ENCODE measurements around the gene DLGAP4. TPM values are rescaled to one million over a fixed set of nuclear protein-coding genes. Genes with fewer than 3 reads are reported as not detected.

Gene DLGAP4
- total RNA-seq, 2 donors from 2014 or later = 34.8 to 83.7 TPM

DNA sequence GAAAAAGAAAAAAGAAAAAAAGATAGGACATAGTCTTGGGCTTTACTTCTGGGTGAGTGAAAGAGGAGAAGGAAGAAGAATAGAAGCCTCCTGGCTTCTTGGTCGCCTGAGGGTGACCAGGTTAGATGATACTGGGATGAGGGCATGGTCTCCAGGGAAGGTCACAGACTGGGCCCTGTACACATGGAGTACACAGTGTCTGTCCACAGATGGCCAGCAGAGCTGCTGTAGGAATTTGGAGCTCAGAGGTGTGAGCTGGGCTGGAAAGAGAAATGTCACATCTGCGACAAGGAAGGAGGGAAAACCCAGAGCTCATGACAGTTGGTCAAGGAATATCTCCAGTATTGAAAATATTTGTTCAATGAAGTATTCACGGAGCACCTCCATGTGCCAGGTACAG is 56.1 kb downstream of the DLGAP4 start:
- no peaks in the 10 kb centered on the region for H3K36me3 Mint-ChIP-seq (ENCODE audit: low read depth)
- H3K4me1 Mint-ChIP-seq = no peaks in the 10 kb centered on the region

DNA sequence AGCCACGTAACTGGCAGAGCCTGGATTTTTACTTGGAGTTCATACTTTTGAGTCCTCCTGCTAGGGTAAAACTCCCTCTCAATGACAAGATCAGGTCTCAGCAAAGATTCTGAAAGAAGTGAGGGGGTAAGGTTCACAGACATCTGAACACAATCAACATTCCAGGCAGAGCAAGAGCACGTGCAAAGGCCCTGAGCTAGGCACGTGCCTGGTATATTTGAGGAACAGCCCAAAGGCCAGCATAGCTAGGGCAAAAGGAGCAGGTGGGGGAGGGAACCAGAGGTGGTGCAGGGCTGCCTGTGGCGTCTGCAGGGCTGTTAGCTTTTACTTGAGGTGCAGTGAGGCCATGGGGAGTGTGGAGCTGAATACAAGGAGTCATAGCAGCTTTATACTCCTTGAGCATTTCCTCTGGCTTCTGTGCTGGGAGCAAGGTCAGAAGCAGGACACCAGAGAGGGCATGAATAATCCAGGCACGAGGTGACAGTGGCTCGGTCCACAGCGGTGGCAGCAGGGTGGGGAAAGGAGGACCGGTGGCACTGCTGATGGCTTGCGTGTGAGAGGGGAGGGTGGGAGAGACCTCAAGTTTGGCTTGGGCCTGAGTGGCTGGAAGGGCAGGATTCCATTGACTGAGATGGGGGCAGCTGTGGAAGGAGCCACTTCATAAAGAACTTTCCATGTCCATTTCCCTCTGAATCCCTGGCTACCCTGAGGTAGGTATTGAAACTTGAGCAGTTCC is 57.0 kb downstream of the DLGAP4 start:
- no peak for ATAC-seq (replicated peaks)
- Mint-ChIP-seq H3K4me3 (no peak overlapping the region), H3K9me3 (no peaks in the 10 kb centered on the region)

More for the DNA sequence above, 56.1 kb downstream of the DLGAP4 start:
- no peak overlapping the region for H3K4me3 Mint-ChIP-seq
- H3K27ac Mint-ChIP-seq = no peak overlapping the region
- no peak for ATAC-seq (replicated peaks)
- H3K9me3 Mint-ChIP-seq = no peaks in the 10 kb centered on the region
- H3K27me3 Mint-ChIP-seq = peaks cover 10% of the 10 kb centered on the region

DNA sequence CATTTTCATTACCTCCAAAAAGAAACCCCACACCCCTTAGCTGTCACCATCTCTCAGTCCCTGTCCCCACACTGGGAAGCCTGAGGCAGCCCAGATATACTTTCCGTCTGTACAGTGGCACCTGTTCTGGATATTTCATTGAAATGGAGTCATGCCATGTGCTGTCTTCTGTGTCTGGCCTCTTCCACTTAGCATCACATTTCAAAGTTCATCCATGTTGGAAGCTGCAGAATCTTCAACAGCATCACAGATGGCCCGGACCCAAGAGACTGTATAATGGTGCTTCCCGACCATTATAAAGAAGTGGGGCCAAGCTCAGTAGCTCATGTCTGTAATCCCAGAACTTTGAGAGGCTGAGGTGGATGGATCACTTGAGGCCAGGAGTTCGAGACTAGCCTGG is 58.4 kb downstream of the DLGAP4 start:
- Mint-ChIP-seq H3K27ac (no peak overlapping the region), H3K36me3 (ENCODE audit: low read depth) (no peaks in the 10 kb centered on the region), H3K4me3 (no peak overlapping the region), H3K27me3 (peaks cover 7% of the 10 kb centered on the region), H3K4me1 (no peaks in the 10 kb centered on the region), H3K9me3 (no peaks in the 10 kb centered on the region)
- ATAC-seq (replicated peaks) = no peak

More for the DNA sequence above, 57.0 kb downstream of the DLGAP4 start:
- no peaks in the 10 kb centered on the region for H3K36me3 Mint-ChIP-seq (ENCODE audit: low read depth)
- no peaks in the 10 kb centered on the region for H3K4me1 Mint-ChIP-seq
- H3K27ac Mint-ChIP-seq = no peak overlapping the region
- H3K27me3 Mint-ChIP-seq = peaks cover 7% of the 10 kb centered on the region

DNA sequence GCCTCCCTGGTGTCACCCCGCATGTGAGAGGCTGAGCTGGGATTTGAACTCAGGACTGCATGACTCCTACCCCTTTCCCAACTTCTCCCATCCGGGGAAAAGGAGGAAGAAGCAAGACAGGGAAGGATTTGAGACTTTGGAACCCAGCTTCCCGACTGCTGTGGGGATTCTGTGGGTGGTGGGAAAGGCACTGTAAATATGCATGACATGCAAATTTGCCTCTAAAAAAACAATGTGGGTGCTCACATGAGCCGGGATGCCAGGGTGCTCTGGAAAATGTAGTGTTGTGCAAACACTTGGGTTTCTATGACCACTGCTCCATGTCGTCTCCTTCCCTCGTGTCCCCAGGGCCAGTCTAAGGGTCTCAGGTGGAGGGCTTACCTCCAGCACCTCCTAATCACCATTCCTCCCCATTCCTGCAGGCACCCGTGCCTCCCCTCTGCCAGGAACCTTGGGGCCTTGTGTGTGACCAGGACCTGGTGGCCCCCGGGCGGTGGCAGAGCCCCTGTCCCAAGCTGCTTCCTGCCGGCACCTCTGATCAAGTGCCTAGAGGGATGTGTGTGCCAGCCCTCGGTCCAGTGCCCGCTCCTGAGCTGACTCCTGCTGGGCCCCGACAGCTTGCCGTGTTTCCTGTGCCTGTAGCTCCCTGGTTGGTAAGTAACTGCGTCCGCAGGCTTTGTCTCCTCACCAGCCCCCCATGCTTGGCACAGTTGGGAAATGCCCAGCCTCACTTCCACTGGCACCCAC is 60.7 kb downstream of the DLGAP4 start:
- no peaks in the 10 kb centered on the region for H3K4me1 Mint-ChIP-seq
- H3K9me3 Mint-ChIP-seq = no peaks in the 10 kb centered on the region
- no peak for ATAC-seq (replicated peaks)
- no peak overlapping the region for H3K27ac Mint-ChIP-seq
- no peaks in the 10 kb centered on the region for H3K36me3 Mint-ChIP-seq (ENCODE audit: low read depth)
- H3K4me3 Mint-ChIP-seq = no peak overlapping the region
- H3K27me3 Mint-ChIP-seq = peaks cover 5% of the 10 kb centered on the region

DNA sequence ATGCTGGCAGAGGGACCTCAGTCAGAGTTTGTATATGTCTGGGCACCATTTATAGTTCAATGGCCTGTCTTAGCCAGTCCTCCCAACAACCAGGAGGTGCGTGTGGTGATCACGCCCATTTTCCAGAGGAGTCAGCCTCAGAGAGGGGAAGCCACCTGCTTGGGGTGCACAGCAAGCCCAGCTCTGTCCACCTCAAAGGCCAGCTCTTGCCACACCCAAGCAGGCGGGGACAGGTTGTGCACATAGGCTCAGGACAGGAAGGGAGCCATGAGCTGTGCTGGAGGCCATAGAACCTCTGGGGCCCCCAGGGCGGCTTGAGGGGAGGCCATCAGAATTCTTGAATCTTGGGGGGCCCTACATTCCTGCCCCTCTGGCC is 61.2 kb downstream of the DLGAP4 start:
- no peak overlapping the region for H3K27ac Mint-ChIP-seq
- ATAC-seq (replicated peaks) = no peak

DNA sequence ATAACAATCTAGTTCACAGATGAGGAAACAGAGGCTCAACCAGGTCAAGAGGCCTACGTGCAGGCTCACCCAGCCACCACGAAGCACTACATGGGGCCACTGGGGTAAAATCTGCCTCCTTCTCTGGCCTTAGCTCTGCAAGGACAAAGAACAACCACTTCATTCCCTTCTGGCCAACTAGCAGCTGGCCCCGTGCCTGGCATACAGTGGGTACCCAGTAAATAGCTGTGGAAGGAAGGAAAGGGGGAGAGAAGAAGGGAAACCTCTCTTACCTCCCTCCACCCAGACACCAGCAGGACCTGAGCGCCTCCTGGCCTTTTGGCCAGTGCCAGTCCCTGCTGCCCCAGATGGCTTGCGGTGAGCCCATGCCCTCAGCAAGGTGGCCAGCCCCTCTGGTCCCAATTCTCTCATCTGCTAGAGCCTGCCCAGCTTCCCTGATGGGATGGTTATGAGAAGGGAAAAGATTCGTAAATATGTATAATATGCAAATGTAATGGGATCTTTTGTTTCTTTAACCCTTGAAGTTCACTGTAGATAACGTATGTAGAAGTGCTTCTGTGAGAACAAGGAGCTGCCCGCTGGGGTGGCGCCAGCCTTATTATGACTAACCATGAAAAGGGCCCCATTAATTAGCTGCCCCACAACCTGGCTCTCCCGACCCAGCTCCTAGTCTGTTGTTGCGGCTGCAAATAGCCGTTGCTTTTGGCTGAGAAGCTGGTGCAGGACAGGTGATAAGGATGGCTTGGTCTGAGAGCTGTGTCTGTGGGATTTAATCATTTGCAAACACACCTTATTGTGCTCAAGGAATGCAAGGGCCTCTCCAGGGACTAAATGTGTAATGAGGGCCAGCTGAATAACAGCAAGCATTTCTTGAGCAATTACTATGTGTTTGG is 62.0 kb downstream of the DLGAP4 start:
- H3K9me3 Mint-ChIP-seq = no peaks in the 10 kb centered on the region
- peaks cover 7% of the 10 kb centered on the region for H3K27me3 Mint-ChIP-seq
- ATAC-seq (replicated peaks) = no peak
- no peaks in the 10 kb centered on the region for H3K36me3 Mint-ChIP-seq (ENCODE audit: low read depth)
- H3K4me1 Mint-ChIP-seq = no peaks in the 10 kb centered on the region
- H3K27ac Mint-ChIP-seq = no peak overlapping the region
- no peak overlapping the region for H3K4me3 Mint-ChIP-seq

More for the DNA sequence above, 61.2 kb downstream of the DLGAP4 start:
- H3K4me1 Mint-ChIP-seq = no peaks in the 10 kb centered on the region
- H3K27me3 Mint-ChIP-seq = peaks cover 7% of the 10 kb centered on the region
- no peaks in the 10 kb centered on the region for H3K9me3 Mint-ChIP-seq
- no peak overlapping the region for H3K4me3 Mint-ChIP-seq
- no peaks in the 10 kb centered on the region for H3K36me3 Mint-ChIP-seq (ENCODE audit: low read depth)

DNA sequence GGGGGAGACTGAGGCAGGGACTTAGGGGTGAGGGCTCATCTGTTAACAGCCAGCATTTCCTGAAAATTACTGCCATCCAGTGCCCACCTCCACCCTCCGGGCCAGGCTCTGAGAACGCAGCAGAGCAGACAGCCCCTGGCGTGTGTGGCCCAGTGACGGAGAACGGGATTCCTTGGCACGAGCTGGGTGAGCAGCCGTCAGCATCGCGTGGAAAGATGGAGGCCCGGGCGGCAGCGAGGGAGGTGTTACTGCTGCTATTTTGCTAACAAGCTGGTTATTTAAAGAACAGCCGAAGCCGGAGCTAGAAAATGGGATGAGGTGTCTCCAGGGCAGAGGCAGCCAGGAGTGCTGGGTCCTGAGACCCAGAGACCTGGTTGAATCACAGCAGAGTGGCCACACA is 62.7 kb downstream of the DLGAP4 start:
- H3K4me3 Mint-ChIP-seq = no peak overlapping the region
- no peaks in the 10 kb centered on the region for H3K36me3 Mint-ChIP-seq (ENCODE audit: low read depth)
- H3K9me3 Mint-ChIP-seq = no peaks in the 10 kb centered on the region
- H3K27ac Mint-ChIP-seq = no peak overlapping the region
- no peak for ATAC-seq (replicated peaks)
- H3K4me1 Mint-ChIP-seq = no peaks in the 10 kb centered on the region
- H3K27me3 Mint-ChIP-seq = peaks cover 7% of the 10 kb centered on the region

DNA sequence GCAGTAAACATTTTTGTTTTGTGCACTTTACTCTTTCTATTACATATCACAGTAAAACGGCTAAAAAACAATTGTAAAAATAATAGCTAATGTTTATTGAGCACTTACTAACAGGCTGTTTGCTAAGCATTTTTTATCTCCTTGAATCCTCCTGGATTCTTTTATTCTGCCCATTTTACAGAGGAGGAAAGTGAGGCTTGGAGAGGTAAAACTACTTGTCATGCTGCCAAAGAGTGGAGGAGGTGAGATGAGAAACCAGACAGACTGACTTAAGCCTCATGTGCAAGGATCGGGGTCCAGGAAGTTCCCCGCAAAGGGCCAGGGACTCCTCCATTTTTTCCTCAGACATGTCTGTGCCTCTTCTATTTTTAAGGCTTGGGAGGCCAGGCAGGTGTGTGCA is 63.6 kb downstream of the DLGAP4 start:
- no peaks in the 10 kb centered on the region for H3K4me1 Mint-ChIP-seq
- H3K4me3 Mint-ChIP-seq = no peak overlapping the region
- no peaks in the 10 kb centered on the region for H3K36me3 Mint-ChIP-seq (ENCODE audit: low read depth)
- H3K9me3 Mint-ChIP-seq = no peaks in the 10 kb centered on the region
- ATAC-seq (replicated peaks) = no peak
- H3K27ac Mint-ChIP-seq = no peak overlapping the region
- H3K27me3 Mint-ChIP-seq = peaks cover 11% of the 10 kb centered on the region

DNA sequence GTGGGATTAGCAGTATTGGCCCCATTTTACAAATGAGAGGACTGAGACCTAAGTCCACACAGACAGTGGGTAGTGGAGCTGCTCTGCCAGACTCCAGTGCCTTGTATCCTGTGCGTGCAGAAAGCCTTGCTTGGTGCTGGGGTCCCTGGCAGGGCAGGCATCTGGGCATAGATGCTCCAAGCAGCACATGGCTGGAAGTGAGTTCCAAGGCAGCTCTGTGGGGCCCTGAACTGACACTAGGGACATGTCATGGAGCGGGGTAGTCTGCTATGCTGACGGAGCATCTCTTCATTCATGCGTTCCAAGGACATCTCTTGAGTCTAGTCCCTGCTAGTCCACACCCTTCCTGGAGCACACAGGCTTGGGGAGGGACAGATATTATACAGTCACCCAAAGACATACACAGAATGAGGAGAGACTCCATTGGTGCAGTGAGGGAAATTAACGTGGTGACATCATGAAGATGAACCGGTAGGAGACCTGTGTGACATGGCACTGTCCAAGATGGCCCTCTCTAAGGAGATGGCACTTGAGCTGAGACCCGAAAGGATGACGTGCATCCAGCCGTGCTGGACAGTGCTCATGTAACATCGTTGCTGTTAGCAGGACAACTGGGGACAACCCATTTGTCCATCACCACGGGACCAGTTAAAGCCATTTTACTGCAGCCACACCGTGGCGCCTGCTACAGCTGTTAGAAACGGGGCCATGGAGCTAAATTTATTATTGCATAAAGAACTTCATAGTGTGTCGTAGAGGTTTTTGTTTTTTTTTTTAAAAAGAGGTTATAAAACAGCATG is 65.1 kb downstream of the DLGAP4 start:
- Mint-ChIP-seq H3K27me3 (peaks cover 11% of the 10 kb centered on the region), H3K36me3 (ENCODE audit: low read depth) (no peaks in the 10 kb centered on the region), H3K27ac (no peak overlapping the region), H3K4me1 (no peaks in the 10 kb centered on the region), H3K4me3 (no peak overlapping the region), H3K9me3 (no peaks in the 10 kb centered on the region)
- no peak for ATAC-seq (replicated peaks)

DNA sequence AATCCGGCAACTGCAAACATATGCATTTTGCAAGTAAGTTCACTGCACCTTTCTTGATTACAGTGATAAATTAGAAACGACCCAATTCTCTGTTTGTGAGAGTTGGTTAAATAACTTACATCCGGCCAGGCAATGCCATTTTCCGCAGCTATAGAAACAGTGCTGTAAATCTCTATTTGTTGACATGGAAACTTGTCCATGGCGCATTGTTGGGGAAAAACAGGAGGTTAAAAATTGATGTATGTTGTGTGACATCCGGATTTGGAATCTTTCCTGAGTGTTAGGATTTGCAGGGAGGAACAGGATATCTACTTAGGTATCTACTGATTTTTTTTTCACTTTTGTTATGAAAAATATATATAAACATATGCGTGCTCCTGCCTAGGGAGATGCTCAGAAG is 66.5 kb downstream of the DLGAP4 start:
- no peaks in the 10 kb centered on the region for H3K9me3 Mint-ChIP-seq
- no peak overlapping the region for H3K4me3 Mint-ChIP-seq
- no peaks in the 10 kb centered on the region for H3K36me3 Mint-ChIP-seq (ENCODE audit: low read depth)
- no peak for ATAC-seq (replicated peaks)
- no peaks in the 10 kb centered on the region for H3K4me1 Mint-ChIP-seq
- peaks cover 11% of the 10 kb centered on the region for H3K27me3 Mint-ChIP-seq
- H3K27ac Mint-ChIP-seq = no peak overlapping the region

DNA sequence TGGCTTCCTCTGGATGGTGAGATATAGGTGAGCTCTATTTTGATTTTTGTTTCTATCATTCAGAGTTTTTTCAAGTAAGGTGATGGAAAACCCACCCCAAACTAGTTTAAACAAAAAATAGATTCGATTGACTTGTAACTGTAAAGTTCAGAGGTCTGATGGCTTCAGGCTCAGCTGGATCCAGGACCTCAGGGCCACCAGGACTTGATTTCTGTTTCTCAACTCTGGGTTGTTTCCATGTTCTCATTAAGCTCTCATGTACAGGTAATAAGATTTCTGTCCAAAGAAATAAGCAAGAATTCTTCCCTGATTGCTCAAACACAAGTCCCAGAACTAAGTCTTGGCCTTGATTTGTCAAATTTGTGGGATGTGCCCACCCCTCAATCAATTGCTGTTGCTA is 67.0 kb downstream of the DLGAP4 start:
- ATAC-seq (replicated peaks) = no peak
- no peak overlapping the region for H3K27ac Mint-ChIP-seq
- no peaks in the 10 kb centered on the region for H3K9me3 Mint-ChIP-seq
- no peaks in the 10 kb centered on the region for H3K4me1 Mint-ChIP-seq
- no peaks in the 10 kb centered on the region for H3K36me3 Mint-ChIP-seq (ENCODE audit: low read depth)
- no peak overlapping the region for H3K4me3 Mint-ChIP-seq
- peaks cover 11% of the 10 kb centered on the region for H3K27me3 Mint-ChIP-seq

DNA sequence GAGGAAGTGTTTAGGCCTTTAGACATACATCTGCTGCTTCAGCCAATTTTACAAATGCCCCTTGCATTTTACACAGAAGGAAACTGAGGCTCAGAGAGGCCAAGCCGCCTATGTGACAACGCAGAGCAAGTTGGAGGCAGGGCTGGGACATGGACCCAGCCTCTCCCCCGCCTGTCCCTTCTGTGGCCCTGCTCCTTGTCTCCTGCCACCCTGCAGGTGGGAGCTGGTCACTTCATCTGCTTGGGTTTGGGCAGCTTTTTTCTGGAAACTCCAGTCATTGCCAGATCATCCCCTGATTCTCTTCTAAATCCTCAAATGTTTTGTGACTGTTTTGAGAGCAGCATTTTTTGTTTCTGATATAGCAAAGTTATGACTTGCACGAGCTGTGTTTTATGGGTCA is 68.9 kb downstream of the DLGAP4 start:
- Mint-ChIP-seq H3K4me1 (no peaks in the 10 kb centered on the region), H3K9me3 (no peaks in the 10 kb centered on the region), H3K27me3 (peaks cover 25% of the 10 kb centered on the region), H3K36me3 (ENCODE audit: low read depth) (no peaks in the 10 kb centered on the region), H3K4me3 (no peak overlapping the region), H3K27ac (no peak overlapping the region)
- ATAC-seq (replicated peaks) = no peak

DNA sequence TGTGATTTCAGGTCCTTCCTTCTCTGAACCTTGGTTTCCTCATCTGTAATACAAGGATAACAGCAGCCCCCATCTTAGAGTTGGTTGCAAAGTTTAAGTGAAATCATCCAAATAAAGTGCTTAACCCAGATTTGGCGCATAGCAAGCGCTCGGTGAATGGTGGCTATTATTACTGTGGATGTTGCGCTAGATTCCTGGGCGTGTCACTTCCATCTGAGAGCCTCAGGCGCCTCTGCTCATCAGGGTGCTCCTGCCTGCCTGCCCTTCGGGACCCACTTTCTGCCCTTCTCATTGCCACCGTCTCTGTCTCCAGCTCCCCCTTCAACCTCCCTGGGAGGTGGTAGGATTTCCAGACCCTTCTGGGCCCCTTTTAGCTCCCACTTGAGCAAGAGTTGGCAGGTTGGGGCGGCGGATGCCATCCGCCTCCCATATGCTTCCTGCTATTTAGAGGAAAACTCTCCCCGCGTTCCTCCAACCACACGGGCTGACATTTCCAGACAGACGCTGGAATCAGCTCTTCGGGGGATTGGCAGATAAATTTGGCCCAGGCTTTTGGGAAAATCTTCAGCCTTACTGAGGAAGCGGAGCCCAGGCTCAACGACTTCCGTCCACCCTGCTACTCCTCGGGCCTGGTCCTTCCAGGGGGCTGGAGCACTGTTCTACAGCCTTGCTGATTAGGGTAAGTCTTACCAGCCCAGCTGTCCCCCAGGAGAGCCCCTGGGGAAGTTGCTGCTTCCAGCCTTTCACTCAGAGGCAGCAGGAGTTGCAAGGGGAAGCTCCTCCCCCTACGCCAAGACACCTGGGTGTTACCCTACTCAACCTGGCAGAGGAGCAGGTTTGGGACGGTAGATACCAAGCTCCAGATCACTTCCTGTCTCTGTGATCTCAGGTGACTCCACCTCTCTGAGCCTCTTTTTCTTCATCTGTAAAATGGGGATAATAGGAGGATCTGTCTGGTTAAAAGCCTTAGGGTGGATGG is 71.5 kb downstream of the DLGAP4 start:
- H3K27me3 Mint-ChIP-seq = peaks cover 18% of the 10 kb centered on the region
- H3K9me3 Mint-ChIP-seq = no peaks in the 10 kb centered on the region
- no peak for ATAC-seq (replicated peaks)
- H3K36me3 Mint-ChIP-seq (ENCODE audit: low read depth) = no peaks in the 10 kb centered on the region
- H3K4me3 Mint-ChIP-seq = no peak overlapping the region
- no peaks in the 10 kb centered on the region for H3K4me1 Mint-ChIP-seq
- H3K27ac Mint-ChIP-seq = no peak overlapping the region

Measured in activated T-helper 17 cell treated with anti-CD3 and anti-CD28 coated beads, Interleukin-2, amount 50 U/mL, for 72 hours (primary cell).